Neutrophil (primary cell): ENCODE data around the gene MSH4.
"Not testable (repeated sequence)": the region's sequence is repeated elsewhere in the genome, so short reads cannot be mapped to it uniquely, and the experiment has no call there.

Source experiments
- H3K27ac ChIP-seq: fragments of 200-600 bp; sonication (generic); 2 replicates; pipeline ENCODE4 v1.5.1; 2016; ENCODE audit warnings: mild to moderate bottlenecking, moderate library complexity
- H3K27me3 ChIP-seq: fragments of 200-600 bp; sonication (generic); 2 replicates; pipeline ENCODE4 v1.6.0; 2016; ENCODE audit warnings: mild to moderate bottlenecking
- H3K36me3 ChIP-seq: fragments of 200-600 bp; sonication (generic); 2 replicates; pipeline ENCODE4 v1.5.1; 2017
- H3K4me1 ChIP-seq, 2 experiments: fragments of 200-600 bp in 1 of 2; sonication (generic) in 1 of 2; 1 replicate in 1 of 2; 2 replicates in 1 of 2; pipeline versions ENCODE4 v1.5.1 to v1.6.1; 2013 to 2016; ENCODE audit warnings: low read depth in 1 of 2, low read length in 1 of 2, mild to moderate bottlenecking in 1 of 2, moderate library complexity in 1 of 2; ENCODE audit not compliant: control insufficient read depth in 1 of 2, insufficient read depth in 1 of 2
- H3K4me3 ChIP-seq, 2 experiments: fragments of 200-600 bp in 1 of 2; sonication (generic) in 1 of 2; 1 replicate in 1 of 2; 2 replicates in 1 of 2; pipeline ENCODE4 v1.5.1; 2013 to 2016; ENCODE audit warnings: low read depth in 1 of 2, low read length in 1 of 2, mild to moderate bottlenecking in 1 of 2, moderate library complexity in 1 of 2
- H3K9me3 ChIP-seq: fragments of 200-600 bp; sonication (generic); 2 replicates; pipeline ENCODE4 v1.5.1; 2016
- TF ChIP-seq, protein P1 (sequence below): fragments of 200-600 bp; sonication (generic); IDR thresholded peaks from 2 replicates; pipeline ENCODE4 v1.5.1; 2016; ENCODE audit warnings: antibody characterized with exemption

Gene MSH4

GRCh38 chr1:75792091-75792490 lies 4.6 kb upstream of the MSH4 start:
- no peak overlapping the region for H3K4me3 ChIP-seq
- H3K27me3 ChIP-seq: no peaks in the 10 kb centered on the region
- no peak overlapping the region for H3K27ac ChIP-seq
- H3K9me3 ChIP-seq: no peaks in the 10 kb centered on the region
- H3K4me1 ChIP-seq: peaks cover 13 to 16% of the 10 kb centered on the region in 2 experiments
- H3K36me3 ChIP-seq: peaks cover 79% of the 10 kb centered on the region
- TF ChIP-seq, protein P1, sequence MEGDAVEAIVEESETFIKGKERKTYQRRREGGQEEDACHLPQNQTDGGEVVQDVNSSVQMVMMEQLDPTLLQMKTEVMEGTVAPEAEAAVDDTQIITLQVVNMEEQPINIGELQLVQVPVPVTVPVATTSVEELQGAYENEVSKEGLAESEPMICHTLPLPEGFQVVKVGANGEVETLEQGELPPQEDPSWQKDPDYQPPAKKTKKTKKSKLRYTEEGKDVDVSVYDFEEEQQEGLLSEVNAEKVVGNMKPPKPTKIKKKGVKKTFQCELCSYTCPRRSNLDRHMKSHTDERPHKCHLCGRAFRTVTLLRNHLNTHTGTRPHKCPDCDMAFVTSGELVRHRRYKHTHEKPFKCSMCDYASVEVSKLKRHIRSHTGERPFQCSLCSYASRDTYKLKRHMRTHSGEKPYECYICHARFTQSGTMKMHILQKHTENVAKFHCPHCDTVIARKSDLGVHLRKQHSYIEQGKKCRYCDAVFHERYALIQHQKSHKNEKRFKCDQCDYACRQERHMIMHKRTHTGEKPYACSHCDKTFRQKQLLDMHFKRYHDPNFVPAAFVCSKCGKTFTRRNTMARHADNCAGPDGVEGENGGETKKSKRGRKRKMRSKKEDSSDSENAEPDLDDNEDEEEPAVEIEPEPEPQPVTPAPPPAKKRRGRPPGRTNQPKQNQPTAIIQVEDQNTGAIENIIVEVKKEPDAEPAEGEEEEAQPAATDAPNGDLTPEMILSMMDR: no peak

- Histone ChIP-seq H3K4me3 (no peak overlapping the region), H3K27ac (no peak overlapping the region), H3K9me3 (no peaks in the 10 kb centered on the region), H3K36me3 (peaks cover 82% of the 10 kb centered on the region), H3K4me1 (no peaks in the 10 kb centered on the region), H3K27me3 (no peaks in the 10 kb centered on the region)
- TF ChIP-seq, protein P1: no peak
Observed at GRCh38 chr1:75794382-75794781, 2.3 kb upstream of the MSH4 start.

- H3K27me3 ChIP-seq: no peaks in the 10 kb centered on the region
- no peaks in the 10 kb centered on the region for H3K4me1 ChIP-seq
- TF ChIP-seq, protein P1: no peak
- no peaks in the 10 kb centered on the region for H3K9me3 ChIP-seq
- H3K4me3 ChIP-seq: no peak overlapping the region
- H3K27ac ChIP-seq: no peak overlapping the region
- H3K36me3 ChIP-seq: peaks cover 70% of the 10 kb centered on the region
Observed at GRCh38 chr1:75795703-75796193, 934 bp upstream of the MSH4 start.

GRCh38 chr1:75797273-75797588 lies 549 bp downstream of the MSH4 start:
- H3K9me3 ChIP-seq: no peaks in the 10 kb centered on the region
- H3K27me3 ChIP-seq: no peaks in the 10 kb centered on the region
- H3K27ac ChIP-seq: no peak overlapping the region
- no peak overlapping the region for H3K4me3 ChIP-seq
- peaks cover 56% of the 10 kb centered on the region for H3K36me3 ChIP-seq
- TF ChIP-seq, protein P1: no peak
- H3K4me1 ChIP-seq: no peaks in the 10 kb centered on the region

- peaks cover 51% of the 10 kb centered on the region for H3K36me3 ChIP-seq
- H3K27me3 ChIP-seq: no peaks in the 10 kb centered on the region
- TF ChIP-seq, protein P1: no peak
- H3K9me3 ChIP-seq: no peaks in the 10 kb centered on the region
- H3K4me1 ChIP-seq: no peaks in the 10 kb centered on the region
- H3K4me3 ChIP-seq: no peak overlapping the region
- no peak overlapping the region for H3K27ac ChIP-seq
Observed at GRCh38 chr1:75797606-75798216, 1.0 kb downstream of the MSH4 start.

GRCh38 chr1:75801480-75801879 lies 4.8 kb downstream of the MSH4 start:
- H3K27ac ChIP-seq, H3K4me3 ChIP-seq, H3K4me1 ChIP-seq, H3K27me3 ChIP-seq, H3K9me3 ChIP-seq: not testable (repeated sequence)
- peaks cover 13% of the 10 kb centered on the region for H3K36me3 ChIP-seq
